Peyer's patch (tissue), 4 donors: Measurements from ENCODE around the gene RMRP. TPM values are rescaled to one million over a fixed set of nuclear protein-coding genes. Genes with fewer than 3 reads are reported as not detected.

Experiments
- DNase-seq, 3 donors: peaks; one replicate each; pipeline ENCODE4 v3.0.0-alpha.2; 2017 to 2019
- H3K27ac ChIP-seq, 4 donors: fragments of 200-600 bp; sonication (generic); one replicate each; pipeline ENCODE4 v1.5.1; 2016 to 2019
- H3K27me3 ChIP-seq, 2 donors: fragments of 200-600 bp; sonication (generic); one replicate each; pipeline ENCODE4 v1.5.1; 2019
- H3K36me3 ChIP-seq, 3 donors: fragments of 200-600 bp; sonication (generic); one replicate each; pipeline ENCODE4 v1.5.1; 2016 to 2019
- H3K4me1 ChIP-seq, 4 donors: fragments of 200-600 bp; sonication (generic); one replicate each; pipeline ENCODE4 v1.5.1; 2016 to 2019
- H3K4me3 ChIP-seq, 4 donors: fragments of 200-600 bp; sonication (generic); 1 replicate in 3 of 4; 2 replicates in 1 of 4; pipeline ENCODE4 v1.5.1; 2016 to 2019; ENCODE audit warnings: mild to moderate bottlenecking in 1 of 4
- H3K9me3 ChIP-seq, 4 donors: fragments of 200-600 bp; sonication (generic); one replicate each; pipeline ENCODE4 v1.5.1; 2016 to 2019; ENCODE audit warnings: mild to moderate bottlenecking in 1 of 4
- CTCF ChIP-seq, 6 experiments: fragments of 450-650 bp in 4 of 6; fragments of 200-600 bp in 2 of 6; sonication (generic) in 1 of 6; IDR thresholded peaks; one replicate each; pipeline ENCODE4 v1.5.1; 2017 to 2019; ENCODE audit warnings: antibody characterized with exemption in 6 of 6, mild to moderate bottlenecking in 3 of 6, moderate library complexity in 1 of 6
- POLR2A ChIP-seq, 2 donors: fragments of 450-650 bp; IDR thresholded peaks; one replicate each; pipeline ENCODE4 v1.5.1; 2017; ENCODE audit warnings: antibody characterized with exemption in 2 of 2, mild to moderate bottlenecking in 2 of 2, moderate library complexity in 2 of 2
- total RNA-seq, 4 donors: library from RNA; depleted of rRNA; stranded (reverse); fragments of >200 nt; gene quantifications; one replicate each; pipeline ENCODE4 v1.1.0, GENCODE V29; 2016

RMRP gene
- total RNA-seq, 4 donors from 2014 or later: 1,673 to 3,824 (median 2,659) TPM; not detected in 1

GRCh38 chr9:35696520-35697215, 38.8 kb upstream of the RMRP start:
- H3K27ac ChIP-seq: peak overlapping the region; percentile 23 to 58 (median 49)

GRCh38 chr9:35695943-35696401, 38.2 kb upstream of the RMRP start:
- no peak for DNase-seq
- Histone ChIP-seq H3K9me3 (no peaks in the 10 kb centered on the region), H3K4me3 (no peak overlapping the region), H3K4me1 (peaks cover 0 to 14% (median 0%) of the 10 kb centered on the region in 4 donors), H3K27me3 (no peaks in the 10 kb centered on the region), H3K27ac (peak overlapping the region in 3 of 4 donors; percentile 23 to 58 (median 36)), H3K36me3 (peaks cover 0 to 43% (median 0%) of the 10 kb centered on the region in 3 donors)
- TF ChIP-seq CTCF (IDR thresholded peaks at IDR 0.05) (no peak), POLR2A (IDR thresholded peaks at IDR 0.05) (no peak)

More at GRCh38 chr9:35696520-35697215, 38.8 kb upstream of the RMRP start:
- Histone ChIP-seq H3K4me1 (peaks cover 0 to 14% (median 0%) of the 10 kb centered on the region in 4 donors), H3K36me3 (peaks cover 0 to 50% (median 0%) of the 10 kb centered on the region in 3 donors), H3K27me3 (no peaks in the 10 kb centered on the region), H3K4me3 (no peak overlapping the region), H3K9me3 (no peaks in the 10 kb centered on the region)
- TF ChIP-seq CTCF (IDR thresholded peaks at IDR 0.05): peak; percentile 73 to 89 (median 78)
- TF ChIP-seq POLR2A (IDR thresholded peaks at IDR 0.05): no peak
- DNase-seq: peak; percentile 65 to 88 (median 71)

GRCh38 chr9:35691757-35692301, 34.0 kb upstream of the RMRP start:
- TF ChIP-seq POLR2A (IDR thresholded peaks at IDR 0.05) (no peak), CTCF (IDR thresholded peaks at IDR 0.05) (no peak)
- Histone ChIP-seq H3K27ac (peak overlapping the region in 3 of 4 donors; percentile 75 to 89 (median 83)), H3K4me3 (peak overlapping the region in 1 of 4 donors; percentile 69), H3K4me1 (peaks cover 0 to 31% (median 0%) of the 10 kb centered on the region in 4 donors), H3K27me3 (no peaks in the 10 kb centered on the region), H3K9me3 (no peaks in the 10 kb centered on the region), H3K36me3 (peaks cover 0 to 2% (median 0%) of the 10 kb centered on the region in 3 donors)
- DNase-seq: no peak

- peak overlapping the region; percentile 51 to 69 (median 68) for H3K4me3 ChIP-seq
- H3K27ac ChIP-seq: peak overlapping the region; percentile 75 to 89 (median 80)
- no peak for DNase-seq
- no peak for TF ChIP-seq CTCF (IDR thresholded peaks at IDR 0.05)
- no peak for TF ChIP-seq POLR2A (IDR thresholded peaks at IDR 0.05)
- H3K4me1 ChIP-seq: peaks cover 0 to 26% (median 0%) of the 10 kb centered on the region in 4 donors
- H3K36me3 ChIP-seq: no peaks in the 10 kb centered on the region
- H3K9me3 ChIP-seq: no peaks in the 10 kb centered on the region
- no peaks in the 10 kb centered on the region for H3K27me3 ChIP-seq
Observed at GRCh38 chr9:35691334-35691650, 33.5 kb upstream of the RMRP start.

- Histone ChIP-seq H3K9me3 (no peaks in the 10 kb centered on the region), H3K4me1 (peaks cover 0 to 23% (median 0%) of the 10 kb centered on the region in 4 donors), H3K27me3 (no peaks in the 10 kb centered on the region), H3K27ac (peak overlapping the region; percentile 75 to 89 (median 80)), H3K4me3 (peak overlapping the region; percentile 51 to 69 (median 68)), H3K36me3 (no peaks in the 10 kb centered on the region)
- TF ChIP-seq CTCF (IDR thresholded peaks at IDR 0.05) (no peak), POLR2A (IDR thresholded peaks at IDR 0.05) (no peak)
- DNase-seq: peak; percentile 51 to 76 (median 73)
Observed at GRCh38 chr9:35690614-35691333, 33.0 kb upstream of the RMRP start.
